ENCODE measurements around the gene HGD. TPM values are rescaled to one million over a fixed set of nuclear protein-coding genes. Genes with fewer than 3 reads are reported as not detected.

The HGD gene
- total RNA-seq, 2 donors from 2014 or later, result 0.41 TPM; not detected in 1

DNA sequence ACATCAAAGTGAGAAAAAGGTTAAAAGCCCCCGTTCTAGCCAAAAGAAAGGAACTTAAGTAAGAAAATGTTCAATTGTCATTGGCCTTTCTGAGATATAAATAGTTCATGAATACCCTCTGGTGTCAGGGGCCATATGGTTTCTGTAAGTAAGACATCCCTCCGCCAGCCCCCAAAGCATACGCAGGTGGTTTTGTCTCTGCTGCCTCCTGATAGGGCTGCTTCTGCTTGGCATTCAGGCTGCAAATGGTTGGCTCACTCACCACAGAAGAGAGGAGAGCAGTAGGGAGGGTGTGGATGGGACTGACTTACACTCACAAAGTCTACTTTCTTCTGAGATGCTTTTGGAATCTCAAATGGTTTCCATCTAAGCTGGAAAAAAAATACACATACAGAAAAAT lies 29.8 kb downstream of the HGD start:
- Histone ChIP-seq H3K9me3 (no peaks in the 10 kb centered on the region), H3K27ac (no peak overlapping the region), H3K4me1 (no peaks in the 10 kb centered on the region), H3K27me3 (no peaks in the 10 kb centered on the region), H3K36me3 (no peaks in the 10 kb centered on the region), H3K4me3 (no peak overlapping the region)
- TF ChIP-seq, protein P1, sequence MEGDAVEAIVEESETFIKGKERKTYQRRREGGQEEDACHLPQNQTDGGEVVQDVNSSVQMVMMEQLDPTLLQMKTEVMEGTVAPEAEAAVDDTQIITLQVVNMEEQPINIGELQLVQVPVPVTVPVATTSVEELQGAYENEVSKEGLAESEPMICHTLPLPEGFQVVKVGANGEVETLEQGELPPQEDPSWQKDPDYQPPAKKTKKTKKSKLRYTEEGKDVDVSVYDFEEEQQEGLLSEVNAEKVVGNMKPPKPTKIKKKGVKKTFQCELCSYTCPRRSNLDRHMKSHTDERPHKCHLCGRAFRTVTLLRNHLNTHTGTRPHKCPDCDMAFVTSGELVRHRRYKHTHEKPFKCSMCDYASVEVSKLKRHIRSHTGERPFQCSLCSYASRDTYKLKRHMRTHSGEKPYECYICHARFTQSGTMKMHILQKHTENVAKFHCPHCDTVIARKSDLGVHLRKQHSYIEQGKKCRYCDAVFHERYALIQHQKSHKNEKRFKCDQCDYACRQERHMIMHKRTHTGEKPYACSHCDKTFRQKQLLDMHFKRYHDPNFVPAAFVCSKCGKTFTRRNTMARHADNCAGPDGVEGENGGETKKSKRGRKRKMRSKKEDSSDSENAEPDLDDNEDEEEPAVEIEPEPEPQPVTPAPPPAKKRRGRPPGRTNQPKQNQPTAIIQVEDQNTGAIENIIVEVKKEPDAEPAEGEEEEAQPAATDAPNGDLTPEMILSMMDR (IDR thresholded peaks at IDR 0.05), result no peak
- DNase-seq (ENCODE audit: low spot score), result no peak

DNA sequence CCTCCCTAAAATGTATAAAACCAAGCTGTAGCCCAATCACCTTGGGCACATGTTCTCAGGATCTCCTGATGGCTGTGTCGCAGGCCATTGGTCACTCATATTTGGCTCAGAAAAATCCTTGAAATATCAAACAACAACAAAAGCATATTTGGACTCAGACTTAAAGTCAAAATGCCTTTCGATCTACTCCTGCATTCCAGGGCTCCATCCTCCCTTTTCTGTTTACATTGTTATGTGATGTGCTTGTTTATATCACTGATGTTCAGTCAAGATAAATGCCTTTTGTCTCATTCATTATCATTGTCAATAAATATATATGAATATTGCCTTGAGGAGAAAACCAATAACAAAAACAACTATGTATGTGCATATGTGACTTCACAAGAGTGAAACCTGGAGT lies 31.7 kb downstream of the HGD start:
- no peak for DNase-seq (ENCODE audit: low spot score)
- H3K4me1 ChIP-seq, result no peaks in the 10 kb centered on the region
- H3K27me3 ChIP-seq, result no peaks in the 10 kb centered on the region
- H3K4me3 ChIP-seq, result no peak overlapping the region
- no peaks in the 10 kb centered on the region for H3K9me3 ChIP-seq
- H3K27ac ChIP-seq, result no peak overlapping the region
- no peaks in the 10 kb centered on the region for H3K36me3 ChIP-seq
- TF ChIP-seq, protein P1 (IDR thresholded peaks at IDR 0.05), result no peak

DNA sequence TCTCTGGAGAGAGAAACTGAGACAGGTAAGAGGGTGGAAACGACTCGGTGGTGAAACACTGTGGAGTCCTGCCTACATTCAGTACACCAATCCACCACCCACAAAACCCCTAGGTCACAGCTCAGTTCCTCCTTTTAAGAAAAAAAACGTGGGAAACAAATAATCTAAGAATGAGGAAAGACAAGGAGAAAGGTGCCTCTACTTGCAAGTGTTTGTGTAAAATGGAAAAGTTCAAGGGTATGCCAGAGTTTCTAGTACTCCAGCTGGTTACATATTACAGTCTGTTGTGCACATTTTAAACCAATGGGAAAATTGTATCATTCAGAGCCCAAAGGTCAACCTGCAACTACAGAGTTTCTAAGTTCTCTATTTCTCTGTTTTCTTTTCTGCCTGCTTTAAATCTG lies 32.2 kb downstream of the HGD start:
- Histone ChIP-seq H3K36me3 (no peaks in the 10 kb centered on the region), H3K4me3 (no peak overlapping the region)
- TF ChIP-seq, protein P1 (IDR thresholded peaks at IDR 0.05), result no peak

DNA sequence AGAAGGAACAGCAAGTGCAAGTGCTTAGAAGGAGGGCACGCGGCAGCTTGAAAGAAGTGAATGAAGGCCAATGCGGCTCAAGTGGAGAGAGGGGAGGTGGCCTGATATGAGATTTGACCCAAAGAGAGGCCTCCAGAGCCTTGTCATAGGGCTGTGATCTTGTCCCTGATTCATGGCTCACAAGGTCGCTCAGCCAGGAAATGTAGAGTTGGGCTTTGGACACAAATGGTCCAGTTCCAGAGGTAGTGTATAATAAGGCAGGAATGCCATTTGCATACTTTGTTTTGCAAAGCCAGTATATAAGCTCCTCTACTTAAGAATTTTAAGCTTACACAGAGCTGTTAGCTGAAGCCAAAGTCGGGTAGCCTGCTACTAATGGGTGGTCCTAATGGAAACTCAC lies 33.7 kb downstream of the HGD start:
- H3K4me1 ChIP-seq, result no peaks in the 10 kb centered on the region
- no peak overlapping the region for H3K4me3 ChIP-seq
- TF ChIP-seq, protein P1 (IDR thresholded peaks at IDR 0.05), result no peak
- no peaks in the 10 kb centered on the region for H3K27me3 ChIP-seq
- no peak for DNase-seq (ENCODE audit: low spot score)
- H3K27ac ChIP-seq, result no peak overlapping the region
- H3K9me3 ChIP-seq, result no peaks in the 10 kb centered on the region
- H3K36me3 ChIP-seq, result no peaks in the 10 kb centered on the region

More for the DNA sequence above, 32.2 kb downstream of the HGD start:
- no peak for DNase-seq (ENCODE audit: low spot score)
- Histone ChIP-seq H3K9me3 (no peaks in the 10 kb centered on the region), H3K27me3 (no peaks in the 10 kb centered on the region), H3K27ac (no peak overlapping the region), H3K4me1 (no peaks in the 10 kb centered on the region)

DNA sequence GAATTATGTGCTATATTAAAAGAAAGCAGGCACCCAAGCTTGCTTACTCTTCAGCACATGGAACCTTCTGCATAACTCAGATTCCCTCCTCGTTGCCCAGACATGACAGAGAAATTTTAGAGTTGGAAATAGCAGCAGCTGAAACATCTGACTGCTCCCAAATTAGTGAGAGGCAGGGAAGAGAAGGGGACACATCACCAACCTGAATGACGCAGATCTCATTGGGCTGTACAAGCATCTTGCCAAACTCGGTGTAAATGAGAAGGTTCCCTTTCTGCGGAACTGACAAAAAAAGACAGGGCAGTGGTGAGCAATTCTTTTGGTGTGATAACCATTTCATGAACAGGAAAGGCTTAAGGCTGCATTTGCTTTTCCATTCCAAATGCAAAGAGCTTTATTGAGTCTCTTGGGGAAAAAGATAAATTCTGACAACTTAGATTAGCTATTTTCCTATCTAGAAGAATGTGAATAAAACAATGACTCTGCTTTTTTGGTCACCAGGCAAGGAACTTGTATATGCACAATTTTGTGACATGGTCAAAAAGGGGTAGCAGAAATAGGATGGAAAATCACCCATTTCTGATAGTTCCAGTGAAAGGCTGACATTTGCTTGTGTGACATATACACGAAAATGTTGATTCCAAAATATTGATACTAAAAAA lies 35.1 kb downstream of the HGD start:
- Histone ChIP-seq H3K36me3 (no peaks in the 10 kb centered on the region), H3K9me3 (no peaks in the 10 kb centered on the region), H3K27me3 (no peaks in the 10 kb centered on the region), H3K4me3 (no peak overlapping the region), H3K27ac (no peak overlapping the region), H3K4me1 (no peaks in the 10 kb centered on the region)
- TF ChIP-seq, protein P1 (IDR thresholded peaks at IDR 0.05), result no peak
- DNase-seq (ENCODE audit: low spot score), result no peak
